Testis (tissue), 2 donors: Measurements from ENCODE around the gene EDEM3.

ENCODE experiments used
- CTCF ChIP-seq, 3 experiments: fragments of 450-650 bp in 2 of 3; fragments of 200-600 bp in 1 of 3; sonication (generic) in 1 of 3; IDR thresholded peaks; one replicate each; pipeline ENCODE4 v1.5.1; 2016 to 2019; ENCODE audit warnings: antibody characterized with exemption in 3 of 3, mild to moderate bottlenecking in 2 of 3, moderate library complexity in 1 of 3
- POLR2A ChIP-seq: fragments of 450-650 bp; IDR thresholded peaks from one replicate; pipeline ENCODE4 v1.6.1; 2017; ENCODE audit warnings: antibody characterized with exemption, mild to moderate bottlenecking, moderate library complexity

GRCh38 chr1:184788970-184789369 is 34.3 kb upstream of the EDEM3 start:
- no peak for TF ChIP-seq CTCF (IDR thresholded peaks at IDR 0.05)
- no peak for TF ChIP-seq POLR2A
